Central memory CD8-positive, alpha-beta T cell (primary cell): ENCODE measurements around the gene ZCWPW2.

Source experiments
- ATAC-seq: fragments of 150-1000 bp; cut with Tn5 transposase; replicated peaks from 2 replicates; pipeline ENCODE4 v1.10.0; 2022; ENCODE audit warnings: mild to moderate bottlenecking, moderate FRiP score, moderate number of reproducible peaks; ENCODE audit not compliant: poor library complexity, severe bottlenecking; ENCODE audit errors: extremely low read depth
- DNase-seq, 2 donors: peaks; one replicate each; pipeline ENCODE4 v3.0.0; 2021; ENCODE audit warnings: low spot score in 2 of 2
- H3K27ac Mint-ChIP-seq: one replicate; pipeline ENCODE4 v1.8.0; 2022; ENCODE audit warnings: low read depth, mild to moderate bottlenecking, moderate library complexity, mixed read lengths
- H3K27me3 Mint-ChIP-seq: one replicate; pipeline ENCODE4 v1.8.0; 2022; ENCODE audit warnings: mixed read lengths
- H3K36me3 Mint-ChIP-seq: one replicate; pipeline ENCODE4 v1.8.0; 2022; ENCODE audit warnings: mild to moderate bottlenecking, moderate library complexity, mixed read lengths; ENCODE audit not compliant: insufficient read depth
- H3K4me1 Mint-ChIP-seq: one replicate; pipeline ENCODE4 v1.8.0; 2022; ENCODE audit warnings: mixed read lengths
- H3K4me3 Mint-ChIP-seq: one replicate; pipeline ENCODE4 v1.8.0; 2022; ENCODE audit warnings: mild to moderate bottlenecking, moderate library complexity, mixed read lengths
- H3K9me3 Mint-ChIP-seq: one replicate; pipeline ENCODE4 v1.8.0; 2022; ENCODE audit warnings: mixed read lengths

ZCWPW2 gene

GRCh38 chr3:28399206-28399605, 50.7 kb downstream of the ZCWPW2 start:
- Mint-ChIP-seq H3K36me3 (peaks cover 2% of the 10 kb centered on the region), H3K9me3 (peaks cover 22% of the 10 kb centered on the region), H3K4me1 (no peaks in the 10 kb centered on the region), H3K27ac (no peak overlapping the region), H3K4me3 (no peak overlapping the region), H3K27me3 (peaks cover 12% of the 10 kb centered on the region)
- ATAC-seq (no peak), DNase-seq (no peak)

GRCh38 chr3:28406241-28406640, 57.7 kb downstream of the ZCWPW2 start:
- no peak for ATAC-seq
- Mint-ChIP-seq H3K4me3 (no peak overlapping the region), H3K4me1 (no peaks in the 10 kb centered on the region), H3K9me3 (peaks cover 8% of the 10 kb centered on the region), H3K27me3 (no peaks in the 10 kb centered on the region), H3K27ac (no peak overlapping the region), H3K36me3 (no peaks in the 10 kb centered on the region)
- DNase-seq: no peak

- H3K9me3 Mint-ChIP-seq: peaks cover 4% of the 10 kb centered on the region
- H3K36me3 Mint-ChIP-seq: no peaks in the 10 kb centered on the region
- DNase-seq (no peak), ATAC-seq (no peak)
- no peak overlapping the region for H3K4me3 Mint-ChIP-seq
- peaks cover 5% of the 10 kb centered on the region for H3K27me3 Mint-ChIP-seq
- H3K4me1 Mint-ChIP-seq: no peaks in the 10 kb centered on the region
- no peak overlapping the region for H3K27ac Mint-ChIP-seq
These were observed 100.9 kb downstream of the ZCWPW2 start for GRCh38 chr3:28449398-28449797.

GRCh38 chr3:28462866-28463265, 114.3 kb downstream of the ZCWPW2 start:
- peaks cover 7% of the 10 kb centered on the region for H3K9me3 Mint-ChIP-seq
- no peak overlapping the region for H3K4me3 Mint-ChIP-seq
- DNase-seq (no peak), ATAC-seq (no peak)
- no peak overlapping the region for H3K27ac Mint-ChIP-seq
- H3K4me1 Mint-ChIP-seq: no peaks in the 10 kb centered on the region
- H3K27me3 Mint-ChIP-seq: peaks cover 79% of the 10 kb centered on the region
- no peaks in the 10 kb centered on the region for H3K36me3 Mint-ChIP-seq

- Mint-ChIP-seq H3K36me3 (no peaks in the 10 kb centered on the region), H3K27me3 (peaks cover 64% of the 10 kb centered on the region), H3K4me3 (no peak overlapping the region), H3K27ac (no peak overlapping the region), H3K9me3 (peaks cover 15% of the 10 kb centered on the region), H3K4me1 (no peaks in the 10 kb centered on the region)
- ATAC-seq (no peak), DNase-seq (no peak)
These were observed 118.9 kb downstream of the ZCWPW2 start for GRCh38 chr3:28467414-28467813.

GRCh38 chr3:28476194-28476593, 127.7 kb downstream of the ZCWPW2 start:
- no peak for ATAC-seq
- Mint-ChIP-seq H3K4me3 (no peak overlapping the region), H3K27ac (no peak overlapping the region), H3K4me1 (no peaks in the 10 kb centered on the region), H3K27me3 (no peaks in the 10 kb centered on the region), H3K9me3 (no peaks in the 10 kb centered on the region), H3K36me3 (no peaks in the 10 kb centered on the region)
- no peak for DNase-seq

GRCh38 chr3:28476764-28477163, 128.2 kb downstream of the ZCWPW2 start:
- H3K9me3 Mint-ChIP-seq: no peaks in the 10 kb centered on the region
- H3K4me3 Mint-ChIP-seq: no peak overlapping the region
- no peak for DNase-seq
- H3K4me1 Mint-ChIP-seq: no peaks in the 10 kb centered on the region
- H3K36me3 Mint-ChIP-seq: no peaks in the 10 kb centered on the region
- H3K27ac Mint-ChIP-seq: no peak overlapping the region
- H3K27me3 Mint-ChIP-seq: no peaks in the 10 kb centered on the region
- no peak for ATAC-seq

- Mint-ChIP-seq H3K27me3 (peaks cover 23% of the 10 kb centered on the region), H3K9me3 (peaks cover 11% of the 10 kb centered on the region), H3K27ac (no peak overlapping the region), H3K36me3 (peaks cover 2% of the 10 kb centered on the region), H3K4me3 (no peak overlapping the region), H3K4me1 (no peaks in the 10 kb centered on the region)
- no peak for ATAC-seq
- no peak for DNase-seq
These were observed 136.6 kb downstream of the ZCWPW2 start for GRCh38 chr3:28485164-28485563.

GRCh38 chr3:28495301-28495700, 146.8 kb downstream of the ZCWPW2 start:
- Mint-ChIP-seq H3K27ac (no peak overlapping the region), H3K9me3 (no peaks in the 10 kb centered on the region), H3K4me3 (no peak overlapping the region), H3K27me3 (no peaks in the 10 kb centered on the region), H3K36me3 (no peaks in the 10 kb centered on the region), H3K4me1 (no peaks in the 10 kb centered on the region)
- DNase-seq (no peak), ATAC-seq (no peak)

- Mint-ChIP-seq H3K4me3 (no peak overlapping the region), H3K9me3 (no peaks in the 10 kb centered on the region), H3K27me3 (no peaks in the 10 kb centered on the region), H3K4me1 (no peaks in the 10 kb centered on the region), H3K36me3 (no peaks in the 10 kb centered on the region), H3K27ac (no peak overlapping the region)
- DNase-seq: no peak
- ATAC-seq: no peak
These were observed 153.9 kb downstream of the ZCWPW2 start for GRCh38 chr3:28502397-28502937.

- DNase-seq (no peak), ATAC-seq (no peak)
- H3K27ac Mint-ChIP-seq: no peak overlapping the region
- H3K36me3 Mint-ChIP-seq: no peaks in the 10 kb centered on the region
- H3K27me3 Mint-ChIP-seq: no peaks in the 10 kb centered on the region
- no peak overlapping the region for H3K4me3 Mint-ChIP-seq
- H3K9me3 Mint-ChIP-seq: no peaks in the 10 kb centered on the region
- H3K4me1 Mint-ChIP-seq: no peaks in the 10 kb centered on the region
These were observed 156.5 kb downstream of the ZCWPW2 start for GRCh38 chr3:28504976-28505375.

- DNase-seq: no peak
- no peak overlapping the region for H3K27ac Mint-ChIP-seq
- H3K36me3 Mint-ChIP-seq: no peaks in the 10 kb centered on the region
- H3K4me3 Mint-ChIP-seq: no peak overlapping the region
- no peaks in the 10 kb centered on the region for H3K9me3 Mint-ChIP-seq
- no peaks in the 10 kb centered on the region for H3K27me3 Mint-ChIP-seq
- no peaks in the 10 kb centered on the region for H3K4me1 Mint-ChIP-seq
- no peak for ATAC-seq
These were observed 173.1 kb downstream of the ZCWPW2 start for GRCh38 chr3:28521663-28522062.

GRCh38 chr3:28542351-28542750, 193.8 kb downstream of the ZCWPW2 start:
- Mint-ChIP-seq H3K4me3 (no peak overlapping the region), H3K27ac (no peak overlapping the region), H3K4me1 (no peaks in the 10 kb centered on the region), H3K27me3 (peaks cover 9% of the 10 kb centered on the region), H3K36me3 (no peaks in the 10 kb centered on the region), H3K9me3 (peaks cover 7% of the 10 kb centered on the region)
- ATAC-seq (no peak), DNase-seq (no peak)

- no peak overlapping the region for H3K4me3 Mint-ChIP-seq
- no peak overlapping the region for H3K27ac Mint-ChIP-seq
- ATAC-seq: no peak
- no peaks in the 10 kb centered on the region for H3K36me3 Mint-ChIP-seq
- no peak for DNase-seq
- no peaks in the 10 kb centered on the region for H3K4me1 Mint-ChIP-seq
- H3K27me3 Mint-ChIP-seq: peaks cover 9% of the 10 kb centered on the region
- peaks cover 7% of the 10 kb centered on the region for H3K9me3 Mint-ChIP-seq
These were observed 195.7 kb downstream of the ZCWPW2 start for GRCh38 chr3:28544236-28544635.
